ENCODE data around the gene TPM2. TPM values are rescaled to one million over a fixed set of nuclear protein-coding genes. Genes with fewer than 3 reads are reported as not detected.
A peak's percentile ranks its signal among the peaks of the same experiment; 100 is the strongest.

TPM2 gene
- total and polyA plus RNA-seq, 9 of the 15 experiments (the other 6 are each of a cell fraction or from before 2014, with no cell fraction given) = 0.28 to 16.1 (median 4.5) TPM

DNA sequence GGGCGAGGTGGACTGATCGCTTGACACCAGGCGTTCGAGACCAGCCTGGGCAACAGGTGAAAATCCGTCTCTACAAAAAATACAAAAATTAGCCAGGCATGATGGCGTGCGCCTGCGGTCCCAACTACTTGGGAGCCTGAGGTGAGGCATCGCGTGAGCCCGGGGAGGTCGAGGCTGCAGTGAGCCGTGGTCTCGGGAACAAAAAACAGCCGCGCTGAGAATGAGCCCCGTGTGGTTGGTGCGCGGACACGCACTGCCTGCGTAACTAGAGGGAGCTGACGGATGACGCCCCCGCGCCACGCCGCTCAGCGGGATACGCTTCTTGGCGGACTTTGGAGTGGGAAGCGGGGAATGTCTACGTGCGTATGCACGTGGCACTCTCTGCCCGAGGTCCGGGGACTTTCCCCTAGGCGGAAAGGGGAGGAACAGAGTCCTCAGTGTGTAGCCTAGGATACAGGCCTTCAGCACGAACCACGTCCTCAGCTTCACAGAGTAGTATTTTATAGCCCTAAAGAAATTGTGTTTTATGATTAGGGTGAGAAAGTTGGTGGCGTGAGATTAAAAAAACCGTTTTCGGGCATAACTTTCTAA, 32.1 kb downstream of the TPM2 start, which contains the start of gene RMRP (continued):
- no peak for TF ChIP-seq SREBF1 (IDR thresholded peaks at IDR 0.05; ENCODE audit: borderline replicate concordance, low read depth, low read length)
- TF ChIP-seq FOXK1 (CRISPR knock-in tag; IDR thresholded peaks at IDR 0.05; ENCODE audit: borderline replicate concordance) = peak; percentile 59; the same call in 1 of the 2 replicates
- no peak for TF ChIP-seq TSC22D4 (tag; IDR thresholded peaks at IDR 0.05)
- no peak for TF ChIP-seq ADNP (tag; IDR thresholded peaks at IDR 0.05)
- TF ChIP-seq TOE1 (IDR thresholded peaks at IDR 0.05; ENCODE audit: borderline replicate concordance) = peak; percentile 68; the same call in 1 of the 2 replicates
- TF ChIP-seq TOE1 (CRISPR knock-in tag; IDR thresholded peaks at IDR 0.05; ENCODE audit: borderline replicate concordance, low read depth) = 0 out of 2 replicates have a peak, but pooled peaks have one; percentile 71
- TF ChIP-seq, protein P1, sequence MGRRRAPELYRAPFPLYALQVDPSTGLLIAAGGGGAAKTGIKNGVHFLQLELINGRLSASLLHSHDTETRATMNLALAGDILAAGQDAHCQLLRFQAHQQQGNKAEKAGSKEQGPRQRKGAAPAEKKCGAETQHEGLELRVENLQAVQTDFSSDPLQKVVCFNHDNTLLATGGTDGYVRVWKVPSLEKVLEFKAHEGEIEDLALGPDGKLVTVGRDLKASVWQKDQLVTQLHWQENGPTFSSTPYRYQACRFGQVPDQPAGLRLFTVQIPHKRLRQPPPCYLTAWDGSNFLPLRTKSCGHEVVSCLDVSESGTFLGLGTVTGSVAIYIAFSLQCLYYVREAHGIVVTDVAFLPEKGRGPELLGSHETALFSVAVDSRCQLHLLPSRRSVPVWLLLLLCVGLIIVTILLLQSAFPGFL (CRISPR knock-in tag; IDR thresholded peaks at IDR 0.05) = no peak
- TF ChIP-seq EP400 (IDR thresholded peaks at IDR 0.05) = peak; percentile 90
- no peak for TF ChIP-seq SLC30A9 (CRISPR knock-in tag; IDR thresholded peaks at IDR 0.05)
- TF ChIP-seq, protein P2, sequence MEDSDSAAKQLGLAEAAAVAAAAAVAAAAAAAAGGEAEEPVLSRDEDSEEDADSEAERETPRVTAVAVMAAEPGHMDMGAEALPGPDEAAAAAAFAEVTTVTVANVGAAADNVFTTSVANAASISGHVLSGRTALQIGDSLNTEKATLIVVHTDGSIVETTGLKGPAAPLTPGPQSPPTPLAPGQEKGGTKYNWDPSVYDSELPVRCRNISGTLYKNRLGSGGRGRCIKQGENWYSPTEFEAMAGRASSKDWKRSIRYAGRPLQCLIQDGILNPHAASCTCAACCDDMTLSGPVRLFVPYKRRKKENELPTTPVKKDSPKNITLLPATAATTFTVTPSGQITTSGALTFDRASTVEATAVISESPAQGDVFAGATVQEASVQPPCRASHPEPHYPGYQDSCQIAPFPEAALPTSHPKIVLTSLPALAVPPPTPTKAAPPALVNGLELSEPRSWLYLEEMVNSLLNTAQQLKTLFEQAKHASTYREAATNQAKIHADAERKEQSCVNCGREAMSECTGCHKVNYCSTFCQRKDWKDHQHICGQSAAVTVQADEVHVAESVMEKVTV (CRISPR knock-in tag; IDR thresholded peaks at IDR 0.05) = no peak
- TF ChIP-seq, protein P3, sequence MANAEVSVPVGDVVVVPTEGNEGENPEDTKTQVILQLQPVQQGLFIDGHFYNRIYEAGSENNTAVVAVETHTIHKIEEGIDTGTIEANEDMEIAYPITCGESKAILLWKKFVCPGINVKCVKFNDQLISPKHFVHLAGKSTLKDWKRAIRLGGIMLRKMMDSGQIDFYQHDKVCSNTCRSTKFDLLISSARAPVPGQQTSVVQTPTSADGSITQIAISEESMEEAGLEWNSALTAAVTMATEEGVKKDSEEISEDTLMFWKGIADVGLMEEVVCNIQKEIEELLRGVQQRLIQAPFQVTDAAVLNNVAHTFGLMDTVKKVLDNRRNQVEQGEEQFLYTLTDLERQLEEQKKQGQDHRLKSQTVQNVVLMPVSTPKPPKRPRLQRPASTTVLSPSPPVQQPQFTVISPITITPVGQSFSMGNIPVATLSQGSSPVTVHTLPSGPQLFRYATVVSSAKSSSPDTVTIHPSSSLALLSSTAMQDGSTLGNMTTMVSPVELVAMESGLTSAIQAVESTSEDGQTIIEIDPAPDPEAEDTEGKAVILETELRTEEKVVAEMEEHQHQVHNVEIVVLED (CRISPR knock-in tag; IDR thresholded peaks at IDR 0.05) = peak; percentile 93
- TF ChIP-seq NFXL1 (CRISPR knock-in tag; IDR thresholded peaks at IDR 0.05) = no peak
- TF ChIP-seq, protein P4, sequence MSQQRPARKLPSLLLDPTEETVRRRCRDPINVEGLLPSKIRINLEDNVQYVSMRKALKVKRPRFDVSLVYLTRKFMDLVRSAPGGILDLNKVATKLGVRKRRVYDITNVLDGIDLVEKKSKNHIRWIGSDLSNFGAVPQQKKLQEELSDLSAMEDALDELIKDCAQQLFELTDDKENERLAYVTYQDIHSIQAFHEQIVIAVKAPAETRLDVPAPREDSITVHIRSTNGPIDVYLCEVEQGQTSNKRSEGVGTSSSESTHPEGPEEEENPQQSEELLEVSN (IDR thresholded peaks at IDR 0.05; ENCODE audit: borderline replicate concordance in 1 of 2, extremely low read depth in 1 of 2, insufficient read depth in 1 of 2, insufficient read length in 1 of 2, low read depth in 1 of 2, low read length in 1 of 2, poor library complexity in 1 of 2, severe bottlenecking in 1 of 2) = peak; percentile 98 to 99
- TF ChIP-seq KLF1 (tag; IDR thresholded peaks at IDR 0.05) = peak; percentile 56; the same call in 1 of the 2 replicates
- TF ChIP-seq, protein P5, sequence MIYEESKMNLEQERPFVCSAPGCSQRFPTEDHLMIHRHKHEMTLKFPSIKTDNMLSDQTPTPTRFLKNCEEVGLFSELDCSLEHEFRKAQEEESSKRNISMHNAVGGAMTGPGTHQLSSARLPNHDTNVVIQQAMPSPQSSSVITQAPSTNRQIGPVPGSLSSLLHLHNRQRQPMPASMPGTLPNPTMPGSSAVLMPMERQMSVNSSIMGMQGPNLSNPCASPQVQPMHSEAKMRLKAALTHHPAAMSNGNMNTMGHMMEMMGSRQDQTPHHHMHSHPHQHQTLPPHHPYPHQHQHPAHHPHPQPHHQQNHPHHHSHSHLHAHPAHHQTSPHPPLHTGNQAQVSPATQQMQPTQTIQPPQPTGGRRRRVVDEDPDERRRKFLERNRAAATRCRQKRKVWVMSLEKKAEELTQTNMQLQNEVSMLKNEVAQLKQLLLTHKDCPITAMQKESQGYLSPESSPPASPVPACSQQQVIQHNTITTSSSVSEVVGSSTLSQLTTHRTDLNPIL (CRISPR knock-in tag; IDR thresholded peaks at IDR 0.05) = no peak
- TF ChIP-seq, protein P6, sequence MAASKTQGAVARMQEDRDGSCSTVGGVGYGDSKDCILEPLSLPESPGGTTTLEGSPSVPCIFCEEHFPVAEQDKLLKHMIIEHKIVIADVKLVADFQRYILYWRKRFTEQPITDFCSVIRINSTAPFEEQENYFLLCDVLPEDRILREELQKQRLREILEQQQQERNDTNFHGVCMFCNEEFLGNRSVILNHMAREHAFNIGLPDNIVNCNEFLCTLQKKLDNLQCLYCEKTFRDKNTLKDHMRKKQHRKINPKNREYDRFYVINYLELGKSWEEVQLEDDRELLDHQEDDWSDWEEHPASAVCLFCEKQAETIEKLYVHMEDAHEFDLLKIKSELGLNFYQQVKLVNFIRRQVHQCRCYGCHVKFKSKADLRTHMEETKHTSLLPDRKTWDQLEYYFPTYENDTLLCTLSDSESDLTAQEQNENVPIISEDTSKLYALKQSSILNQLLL (CRISPR knock-in tag; IDR thresholded peaks at IDR 0.05; ENCODE audit: borderline replicate concordance) = no peak
